Amygdala (tissue), 56 donors: ENCODE measurements around the gene TMEM237.
"Not testable (repeated sequence)": the region's sequence is repeated elsewhere in the genome, so short reads cannot be mapped to it uniquely, and the experiment has no call there.

Experiments
- DNase-seq, 56 donors: peaks; one replicate each; lab custom pipeline; 2025; lab: John Stamatoyannopoulos, UW

TMEM237 gene

GRCh38 chr2:201643216-201643890 lies at the start of gene TMEM237:
TMEM237 (minus strand) TSS chr2:201643503; CDS start chr2:201643400, 103 bp downstream.
- peak in 23 of 56 donors; percentile 32 to 78 (median 50) for DNase-seq

- no peak for DNase-seq
Measured at GRCh38 chr2:201685156-201685555, 41.9 kb upstream of the TMEM237 start.

- no peak for DNase-seq
Measured at GRCh38 chr2:201680743-201681142, 37.4 kb upstream of the TMEM237 start.

- DNase-seq, result peak in 10 of 56 donors; percentile 1 to 42 (median 12)
Measured at GRCh38 chr2:201678401-201678800, 35.1 kb upstream of the TMEM237 start.

- DNase-seq, result no peak
Measured at GRCh38 chr2:201675454-201675853, 32.2 kb upstream of the TMEM237 start.

GRCh38 chr2:201674794-201675193 lies 31.5 kb upstream of the TMEM237 start:
- no peak for DNase-seq

- DNase-seq, result no peak
Measured at GRCh38 chr2:201674298-201674697, 31.0 kb upstream of the TMEM237 start.

- DNase-seq, result no peak
Measured at GRCh38 chr2:201673546-201673945, 30.2 kb upstream of the TMEM237 start.

- not testable (repeated sequence) for DNase-seq
Measured at GRCh38 chr2:201671205-201671604, 27.9 kb upstream of the TMEM237 start.

GRCh38 chr2:201669865-201670264 lies 26.6 kb upstream of the TMEM237 start:
- DNase-seq, result no peak

- DNase-seq, result no peak
Measured at GRCh38 chr2:201668402-201668910, 25.2 kb upstream of the TMEM237 start.

- DNase-seq, result no peak
Measured at GRCh38 chr2:201664334-201664733, 21.0 kb upstream of the TMEM237 start.

GRCh38 chr2:201661366-201661765 lies 18.1 kb upstream of the TMEM237 start:
- no peak for DNase-seq

- DNase-seq, result no peak
Measured at GRCh38 chr2:201660293-201660895, 17.1 kb upstream of the TMEM237 start.

GRCh38 chr2:201656740-201657139 lies 13.4 kb upstream of the TMEM237 start:
- no peak for DNase-seq

- DNase-seq, result no peak
Measured at GRCh38 chr2:201656102-201656501, 12.8 kb upstream of the TMEM237 start.

- DNase-seq, result no peak
Measured at GRCh38 chr2:201654616-201655384, 11.5 kb upstream of the TMEM237 start.

GRCh38 chr2:201653221-201653620 lies 9.9 kb upstream of the TMEM237 start:
- no peak for DNase-seq

GRCh38 chr2:201649442-201649841 lies 6.1 kb upstream of the TMEM237 start:
- no peak for DNase-seq

- no peak for DNase-seq
Measured at GRCh38 chr2:201647431-201647830, 4.1 kb upstream of the TMEM237 start.

GRCh38 chr2:201644001-201644400 lies 698 bp upstream of the TMEM237 start:
- DNase-seq, result peak in 3 of 56 donors; percentile 3 to 26 (median 13)
